GM12874 (cell line): ENCODE data around the gene KCNE2.

Source experiments
- TF ChIP-seq, protein P1 (sequence below): IDR thresholded peaks from 2 replicates; pipeline ENCODE4 v1.5.1; 2011; ENCODE audit warnings: low read depth, mild to moderate bottlenecking, control low read depth, low read length, moderate library complexity; ENCODE audit not compliant: insufficient read depth

KCNE2 gene

DNA sequence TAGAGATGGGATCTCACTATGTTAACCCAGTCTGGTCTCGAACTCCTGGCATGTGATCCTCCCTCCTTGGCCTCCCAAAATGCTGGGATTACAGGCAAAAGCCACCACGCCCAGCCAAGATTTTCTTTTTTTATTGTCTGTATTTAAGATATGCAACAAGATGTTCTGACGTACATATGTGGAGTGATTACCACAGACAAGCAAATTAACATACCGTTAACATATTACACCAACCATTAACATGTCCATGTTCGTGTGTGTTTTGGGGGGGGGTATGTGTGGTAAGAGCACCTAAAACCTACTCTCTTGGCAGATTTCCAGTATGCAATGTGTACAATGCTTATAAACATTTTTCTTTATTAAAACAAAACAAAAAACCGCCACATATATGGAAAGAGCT, 10.6 kb upstream of the KCNE2 start:
- TF ChIP-seq, protein P1, sequence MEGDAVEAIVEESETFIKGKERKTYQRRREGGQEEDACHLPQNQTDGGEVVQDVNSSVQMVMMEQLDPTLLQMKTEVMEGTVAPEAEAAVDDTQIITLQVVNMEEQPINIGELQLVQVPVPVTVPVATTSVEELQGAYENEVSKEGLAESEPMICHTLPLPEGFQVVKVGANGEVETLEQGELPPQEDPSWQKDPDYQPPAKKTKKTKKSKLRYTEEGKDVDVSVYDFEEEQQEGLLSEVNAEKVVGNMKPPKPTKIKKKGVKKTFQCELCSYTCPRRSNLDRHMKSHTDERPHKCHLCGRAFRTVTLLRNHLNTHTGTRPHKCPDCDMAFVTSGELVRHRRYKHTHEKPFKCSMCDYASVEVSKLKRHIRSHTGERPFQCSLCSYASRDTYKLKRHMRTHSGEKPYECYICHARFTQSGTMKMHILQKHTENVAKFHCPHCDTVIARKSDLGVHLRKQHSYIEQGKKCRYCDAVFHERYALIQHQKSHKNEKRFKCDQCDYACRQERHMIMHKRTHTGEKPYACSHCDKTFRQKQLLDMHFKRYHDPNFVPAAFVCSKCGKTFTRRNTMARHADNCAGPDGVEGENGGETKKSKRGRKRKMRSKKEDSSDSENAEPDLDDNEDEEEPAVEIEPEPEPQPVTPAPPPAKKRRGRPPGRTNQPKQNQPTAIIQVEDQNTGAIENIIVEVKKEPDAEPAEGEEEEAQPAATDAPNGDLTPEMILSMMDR, result no peak

DNA sequence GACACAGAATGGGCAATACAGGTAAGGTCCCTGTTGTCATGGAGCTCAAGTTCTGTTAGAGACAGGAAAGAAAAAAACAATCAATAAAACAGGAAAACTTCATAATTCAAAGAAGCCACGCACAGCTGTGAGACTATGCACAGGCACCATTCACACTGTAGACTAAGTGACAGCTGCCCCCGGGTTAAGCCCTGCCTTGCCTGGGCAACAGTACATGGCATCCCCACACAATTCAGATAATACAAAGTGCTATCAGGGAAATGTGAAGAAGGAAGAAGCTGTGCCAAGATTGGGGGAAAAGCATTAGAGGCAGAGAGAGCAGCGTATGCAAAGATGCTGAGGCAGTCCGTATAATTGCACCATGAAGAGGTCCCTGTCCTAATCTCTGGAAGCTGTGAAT, 9.0 kb upstream of the KCNE2 start:
- TF ChIP-seq, protein P1, result no peak

DNA sequence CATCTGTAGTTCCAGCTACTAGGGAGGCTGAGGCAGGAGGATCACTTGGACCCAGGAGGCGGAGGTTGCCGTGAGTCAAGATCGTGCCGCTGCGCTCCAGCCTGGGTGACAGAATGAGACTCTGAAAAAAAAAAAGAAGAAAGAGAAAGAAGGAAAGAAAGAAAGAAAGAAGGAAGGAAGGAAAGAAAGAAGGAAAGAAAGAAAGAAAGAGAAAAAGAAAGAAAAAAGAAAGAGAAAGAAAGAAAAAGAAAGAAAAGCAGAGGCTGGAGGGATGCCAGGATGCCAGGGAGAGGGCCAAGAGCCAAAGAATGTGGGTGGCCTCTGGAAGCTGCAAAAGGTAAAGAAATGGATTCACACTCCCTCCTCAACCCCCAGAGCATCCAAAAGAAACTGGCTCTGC, 8.2 kb upstream of the KCNE2 start:
- TF ChIP-seq, protein P1, result no peak

DNA sequence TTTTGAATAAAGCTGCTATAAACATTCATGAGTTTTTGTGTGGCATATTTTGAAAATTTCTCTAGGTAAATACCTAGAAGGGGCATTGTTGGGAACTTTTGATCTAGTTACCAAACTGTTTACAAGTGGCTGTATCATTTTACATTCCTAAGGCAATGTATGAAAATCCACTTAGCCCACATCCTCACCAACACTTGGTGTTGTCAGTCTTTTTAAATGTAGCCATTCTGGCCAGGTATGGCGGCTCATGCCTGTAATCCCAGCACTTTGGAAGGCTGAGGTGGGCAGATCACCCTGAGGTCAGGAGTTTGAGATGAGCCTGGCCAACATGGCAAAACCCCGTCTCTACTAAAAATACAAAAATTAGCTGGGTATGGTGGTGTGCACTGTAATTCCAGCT, 5.9 kb upstream of the KCNE2 start:
- TF ChIP-seq, protein P1, result no peak

DNA sequence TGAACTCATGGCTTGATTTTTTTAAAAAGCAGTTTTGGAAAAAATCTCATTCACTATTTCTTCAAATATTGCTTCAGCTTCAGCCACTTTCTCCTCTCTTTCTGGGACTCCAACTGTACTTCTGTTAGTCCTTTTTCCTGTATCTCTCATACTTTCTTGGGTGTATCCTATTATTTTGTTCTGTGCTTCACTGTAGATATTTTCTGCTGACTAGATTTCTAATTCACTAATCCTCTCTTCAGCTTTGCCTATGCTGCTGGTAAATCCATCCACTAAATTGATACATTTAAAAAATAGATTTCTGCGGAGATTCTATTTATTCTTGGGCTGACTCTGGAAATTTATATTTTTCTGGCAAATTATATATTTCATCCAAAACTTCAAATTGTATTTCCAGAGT, 4.9 kb upstream of the KCNE2 start:
- TF ChIP-seq, protein P1, result no peak

DNA sequence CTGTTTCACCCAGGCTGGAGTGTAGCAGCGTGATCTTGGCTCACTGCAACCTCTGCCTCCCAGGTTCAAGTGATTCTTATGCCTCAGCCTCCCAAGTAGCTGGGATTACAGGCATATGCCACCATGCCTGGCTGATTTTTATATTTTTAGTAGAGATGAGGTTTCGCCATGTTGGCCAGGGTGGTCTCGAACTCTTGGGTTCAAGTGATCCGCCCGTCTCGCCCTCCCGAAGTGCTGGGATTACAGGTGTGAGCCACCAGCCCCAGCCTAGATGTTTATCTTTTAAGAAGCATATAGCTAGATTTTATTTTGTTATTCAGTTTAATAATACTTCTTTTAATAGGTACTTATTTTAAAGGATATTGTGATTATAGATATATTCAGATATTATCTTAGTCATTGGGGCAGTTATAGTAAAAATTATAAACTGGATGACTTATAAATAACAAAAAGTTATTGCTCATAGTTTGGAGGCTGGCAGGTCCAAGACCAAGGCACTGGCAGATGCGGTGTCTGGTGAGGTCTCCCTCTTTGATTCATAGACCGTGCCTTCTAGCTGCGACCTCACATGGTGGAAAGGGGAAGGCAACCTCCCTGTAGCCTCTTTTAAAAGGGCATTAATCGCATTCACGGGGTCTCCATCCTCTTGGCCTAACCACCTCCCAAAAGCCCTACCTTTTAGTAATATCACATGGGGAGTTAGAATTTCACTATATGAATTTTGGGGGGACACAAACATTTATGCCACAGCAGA, 3.1 kb upstream of the KCNE2 start:
- TF ChIP-seq, protein P1, result no peak

DNA sequence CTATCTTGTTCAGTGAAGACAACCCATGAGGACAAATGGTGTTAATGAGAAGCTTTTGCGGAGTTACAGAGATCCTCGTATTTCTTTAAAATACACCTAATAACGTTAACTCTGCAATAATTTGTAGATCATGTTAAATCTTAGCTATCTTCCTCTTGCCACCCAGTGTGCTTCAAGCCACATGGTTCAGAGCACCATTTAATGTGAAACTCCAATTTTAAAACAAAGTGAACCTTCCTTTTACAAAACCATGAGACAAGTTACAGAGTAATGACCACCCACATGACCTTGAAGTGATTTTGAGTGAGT, 1.7 kb upstream of the KCNE2 start:
- TF ChIP-seq, protein P1, result no peak
